SK-N-SH (cell line): ENCODE data around the gene ANKS6. TPM values are rescaled to one million over a fixed set of nuclear protein-coding genes. Genes with fewer than 3 reads are reported as not detected.

Experiments used
- CTCF ChIA-PET: fragments of 300-600, 350-600 bp; formaldehyde crosslinking; extraction: SDS; loops from one replicate; lab custom pipeline; 2021; lab: Yijun Ruan, JAX
- POLR2A ChIA-PET: fragments of 350-600 bp; sonication (Branson Sonifier 250); formaldehyde crosslinking; extraction: SDS; loops from one replicate; lab custom pipeline; 2020; ENCODE audit warnings: antibody characterized with exemption, inconsistent platforms; lab: Yijun Ruan, JAX
- DNase-seq: peaks from one replicate; pipeline ENCODE4 v3.0.0; 2012
- H2AFZ ChIP-seq: fragments of 200-600 bp; sonication (generic); 2 replicates; pipeline ENCODE4 v1.8.1; 2016; ENCODE audit warnings: antibody characterized with exemption, mild to moderate bottlenecking, low read depth
- H3F3A ChIP-seq: fragments of 200-600 bp; sonication (generic); replicated peaks from 2 replicates; pipeline ENCODE3; 2016; ENCODE audit warnings: antibody characterized with exemption, mild to moderate bottlenecking; ENCODE audit not compliant: insufficient read depth
- H3K27ac ChIP-seq, 2 experiments: fragments of 200-500 bp in 1 of 2; fragments of 200-600 bp in 1 of 2; sonication (Bioruptor generic) in 1 of 2; sonication (generic), shearing (Covaris generic) in 1 of 2; 2 replicates each; pipeline versions ENCODE4 v1.5.1 to v1.6.1; 2014 to 2016; ENCODE audit warnings: low read depth in 2 of 2, inconsistent platforms in 1 of 2, low read length in 1 of 2, mild to moderate bottlenecking in 1 of 2, mixed read lengths in 1 of 2
- H3K27me3 ChIP-seq: fragments of 200-600 bp; sonication (generic), shearing (Covaris generic); 2 replicates; pipeline ENCODE4 v1.6.1; 2016; ENCODE audit warnings: mixed run types; ENCODE audit not compliant: insufficient read depth
- H3K36me3 ChIP-seq, 2 experiments: fragments of 200-500 bp in 1 of 2; fragments of 200-600 bp in 1 of 2; sonication (Bioruptor generic) in 1 of 2; sonication (generic) in 1 of 2; replicated peaks in 1 of 2; 2 replicates each; pipeline versions ENCODE3 to v1.5.1; 2014 to 2016; ENCODE audit warnings: low read length in 1 of 2, mild to moderate bottlenecking in 1 of 2; ENCODE audit not compliant: insufficient read depth in 2 of 2, control insufficient read depth in 1 of 2
- H3K4me1 ChIP-seq, 2 experiments: fragments of 200-500 bp in 1 of 2; fragments of 200-600 bp in 1 of 2; sonication (Bioruptor generic) in 1 of 2; sonication (generic), shearing (Covaris generic) in 1 of 2; 2 replicates each; pipeline versions ENCODE4 v1.5.1 to v1.6.1; 2014 to 2016; ENCODE audit warnings: low read depth in 1 of 2, low read length in 1 of 2, mixed run types in 1 of 2; ENCODE audit not compliant: insufficient read depth in 2 of 2, control insufficient read depth in 1 of 2
- H3K4me2 ChIP-seq: fragments of 200-600 bp; sonication (generic), shearing (Covaris generic); 2 replicates; pipeline ENCODE4 v1.6.1; 2017; ENCODE audit warnings: mixed run types
- H3K4me3 ChIP-seq, 2 experiments: fragments of 200-500 bp in 1 of 2; fragments of 200-600 bp in 1 of 2; sonication (Bioruptor generic) in 1 of 2; sonication (generic), shearing (Covaris generic) in 1 of 2; 2 replicates each; pipeline versions ENCODE4 v1.5.1 to v1.8.1; 2014 to 2016; ENCODE audit warnings: low read depth in 2 of 2, inconsistent platforms in 1 of 2, low read length in 1 of 2, mild to moderate bottlenecking in 1 of 2, mixed read lengths in 1 of 2, moderate library complexity in 1 of 2
- H3K79me2 ChIP-seq: fragments of 200-600 bp; sonication (generic); 2 replicates; pipeline ENCODE4 v1.8.1; 2017; ENCODE audit warnings: mild to moderate bottlenecking; ENCODE audit not compliant: insufficient read depth
- H3K9ac ChIP-seq: fragments of 200-600 bp; sonication (generic); 2 replicates; pipeline ENCODE4 v1.6.1; 2017; ENCODE audit warnings: mixed run types
- H3K9me2 ChIP-seq: fragments of 200-600 bp; sonication (generic); 2 replicates; pipeline ENCODE4 v1.6.1; 2017; ENCODE audit warnings: mixed run types
- H3K9me3 ChIP-seq: fragments of 200-600 bp; sonication (generic); 2 replicates; pipeline ENCODE4 v1.6.1; 2017; ENCODE audit warnings: mixed run types, mild to moderate bottlenecking, moderate library complexity
- H4K20me1 ChIP-seq: fragments of 200-600 bp; sonication (generic); 2 replicates; pipeline ENCODE4 v1.6.1; 2017; ENCODE audit warnings: mild to moderate bottlenecking, mixed run types; ENCODE audit not compliant: insufficient read depth
- CTCF ChIP-seq: fragments of 200-600 bp; sonication (generic); IDR thresholded peaks from 2 replicates; pipeline ENCODE4 v1.6.1; 2017; ENCODE audit warnings: antibody characterized with exemption, mild to moderate bottlenecking, moderate library complexity
- ELF1 ChIP-seq: IDR thresholded peaks from 2 replicates; pipeline ENCODE4 v1.4.0; 2012
- EZH2phosphoT487 ChIP-seq: fragments of 200-600 bp; sonication (generic); IDR thresholded peaks from 2 replicates; pipeline ENCODE4 v1.6.1; 2017; ENCODE audit warnings: low read depth, mixed run types, mild to moderate bottlenecking, antibody characterized with exemption, moderate library complexity, borderline replicate concordance
- FOXM1 ChIP-seq: IDR thresholded peaks from 2 replicates; pipeline ENCODE4 v1.4.0; 2012; ENCODE audit warnings: low read depth, mild to moderate bottlenecking
- JUND ChIP-seq: IDR thresholded peaks from 2 replicates; pipeline ENCODE4 v1.4.0; 2012
- MXI1 ChIP-seq: IDR thresholded peaks from 2 replicates; pipeline ENCODE4 v1.6.1; 2012; ENCODE audit warnings: mild to moderate bottlenecking, low read depth, low read length, improper control_type of control experiment
- NRF1 ChIP-seq: IDR thresholded peaks from 2 replicates; pipeline ENCODE4 v1.6.1; 2012; ENCODE audit warnings: low read depth, mild to moderate bottlenecking, low read length
- PBX3 ChIP-seq: IDR thresholded peaks from 2 replicates; pipeline ENCODE4; 2012
- POLR2AphosphoS5 ChIP-seq: IDR thresholded peaks from 2 replicates; pipeline ENCODE4 v1.6.1; 2012; ENCODE audit warnings: low read depth, low read length
- RAD21 ChIP-seq: IDR thresholded peaks from 2 replicates; pipeline ENCODE4 v1.6.1; 2012; ENCODE audit warnings: mild to moderate bottlenecking, low read length
- RCOR1 ChIP-seq: fragments of 150-350 bp; IDR thresholded peaks from 2 replicates; pipeline ENCODE4 v1.6.1; 2017; ENCODE audit warnings: antibody characterized with exemption, low read length
- RFX5 ChIP-seq: IDR thresholded peaks from 2 replicates; pipeline ENCODE4 v1.6.1; 2012; ENCODE audit warnings: mild to moderate bottlenecking, improper control_type of control experiment, low read length
- RXRA ChIP-seq: IDR thresholded peaks from 2 replicates; pipeline ENCODE4 v1.4.0; 2012; ENCODE audit warnings: low read depth, mild to moderate bottlenecking, borderline replicate concordance
- USF1 ChIP-seq: IDR thresholded peaks from 2 replicates; pipeline ENCODE4 v1.4.0; 2012; ENCODE audit warnings: low read depth, borderline replicate concordance
- ZBTB33 ChIP-seq: IDR thresholded peaks from 2 replicates; pipeline ENCODE4 v1.4.0; 2012; ENCODE audit warnings: low read depth, borderline replicate concordance
- WGBS: methylation state at CpG from one replicate; pipeline ENCODE4 v1.1.6; 2017; ENCODE audit warnings: low lambda C conversion rate; 5-methylcytosine and 5-hydroxymethylcytosine counted together
- polyA plus RNA-seq, 3 experiments: library from polyadenylated mRNA; depleted of rRNA; stranded (reverse); fragments of >200 nt; gene quantifications; 2 replicates each; pipeline ENCODE4 v1.2.3, GENCODE V29; 2012

Gene ANKS6
- polyA plus RNA-seq, 1 of the 3 experiments (the other 2 are of a cell fraction): 29.3 TPM

- Histone ChIP-seq H3K9me3 (no peaks in the 10 kb centered on the region), H3K27me3 (no peaks in the 10 kb centered on the region), H3K4me3 (no peak overlapping the region), H3F3A (no peaks in the 10 kb centered on the region), H3K27ac (no peak overlapping the region), H3K9ac (no peak overlapping the region), H3K4me1 (no peaks in the 10 kb centered on the region), H4K20me1 (no peaks in the 10 kb centered on the region), H3K4me2 (no peak overlapping the region), H2AFZ (no peak overlapping the region), H3K9me2 (no peaks in the 10 kb centered on the region), H3K36me3 (no peaks in the 10 kb centered on the region), H3K79me2 (no peaks in the 10 kb centered on the region)
- WGBS: 89% methylated on average over 3 of the region's 3 CpGs
- ChIA-PET POLR2A (no interaction called here), CTCF (interaction anchor here (0.7 to 1.2 kb wide), 3 partner anchors 13 to 32 kb away, joined by 3 to 5 read pairs (median 3); no protein-coding TSS in a partner anchor)
- no peak for DNase-seq
- TF ChIP-seq RXRA (no peak), ELF1 (no peak), RFX5 (no peak), RAD21 (no peak), USF1 (no peak), MXI1 (no peak)
- TF ChIP-seq, all 33 proteins: peak for 0
Measured at GRCh38 chr9:98823666-98824334, 27.4 kb upstream of the ANKS6 start.

- Histone ChIP-seq H4K20me1 (no peaks in the 10 kb centered on the region), H3K4me3 (no peak overlapping the region), H3K27me3 (no peaks in the 10 kb centered on the region), H2AFZ (no peak overlapping the region), H3K4me1 (no peaks in the 10 kb centered on the region), H3K36me3 (no peaks in the 10 kb centered on the region), H3K79me2 (no peaks in the 10 kb centered on the region), H3F3A (no peaks in the 10 kb centered on the region), H3K27ac (no peak overlapping the region), H3K4me2 (no peak overlapping the region), H3K9me2 (no peaks in the 10 kb centered on the region), H3K9me3 (no peaks in the 10 kb centered on the region), H3K9ac (no peak overlapping the region)
- TF ChIP-seq RFX5 (no peak), FOXM1 (no peak)
- WGBS: 82% methylated on average over 6 of the region's 6 CpGs
- POLR2A ChIA-PET: no interaction called here
- no peak for DNase-seq
- CTCF ChIA-PET: interaction anchor here (0.7 to 1.5 kb wide), 2 partner anchors 16 to 25 kb away, joined by 3 to 4 read pairs; no protein-coding TSS in a partner anchor
Measured at GRCh38 chr9:98822661-98823060, 26.3 kb upstream of the ANKS6 start.

GRCh38 chr9:98821831-98822230, 25.5 kb upstream of the ANKS6 start:
- no peak overlapping the region for H2AFZ ChIP-seq
- CTCF ChIA-PET: interaction anchor here (0.7 to 1.5 kb wide), 2 partner anchors 15 to 26 kb away, joined by 3 to 4 read pairs; no protein-coding TSS in a partner anchor
- no peaks in the 10 kb centered on the region for H3K9me3 ChIP-seq
- no peak overlapping the region for H3K4me2 ChIP-seq
- H4K20me1 ChIP-seq: no peaks in the 10 kb centered on the region
- H3F3A ChIP-seq: no peaks in the 10 kb centered on the region
- H3K4me3 ChIP-seq: no peak overlapping the region
- POLR2A ChIA-PET: no interaction called here
- no peaks in the 10 kb centered on the region for H3K9me2 ChIP-seq
- H3K27me3 ChIP-seq: no peaks in the 10 kb centered on the region
- H3K36me3 ChIP-seq: no peaks in the 10 kb centered on the region
- no peak overlapping the region for H3K27ac ChIP-seq
- H3K9ac ChIP-seq: no peak overlapping the region
- H3K4me1 ChIP-seq: no peaks in the 10 kb centered on the region
- no peaks in the 10 kb centered on the region for H3K79me2 ChIP-seq
- 97% methylated on average over 2 of the region's 2 CpGs for WGBS
- no peak for DNase-seq
- TF ChIP-seq POLR2AphosphoS5: no peak
- TF ChIP-seq RXRA: no peak
- no peak for TF ChIP-seq CTCF
- TF ChIP-seq PBX3: no peak
- no peak for TF ChIP-seq JUND
- TF ChIP-seq NRF1: no peak
- TF ChIP-seq USF1: no peak
- TF ChIP-seq ZBTB33: no peak
- no peak for TF ChIP-seq EZH2phosphoT487
- no peak for TF ChIP-seq RCOR1
- no peak for TF ChIP-seq RFX5
